H9 (cell line): ENCODE data around the gene LBHD2. TPM values are rescaled to one million over a fixed set of nuclear protein-coding genes. Genes with fewer than 3 reads are reported as not detected.
A peak's percentile ranks its signal among the peaks of the same experiment; 100 is the strongest.

Source experiments
- DNase-seq: peaks from one replicate; pipeline ENCODE4 v3.0.0-alpha.2; 2017
- H2AFZ ChIP-seq: one replicate; pipeline ENCODE4 v1.6.1; 2013; ENCODE audit warnings: mild to moderate bottlenecking, low read length, control low read depth, moderate library complexity
- H2AK5ac ChIP-seq: 2 replicates; pipeline ENCODE4 v1.6.1; 2013; ENCODE audit warnings: low read length, control low read depth, mixed read lengths; ENCODE audit not compliant: insufficient read length
- H2BK120ac ChIP-seq: one replicate; pipeline ENCODE4 v1.6.1; 2013; ENCODE audit warnings: low read depth, mild to moderate bottlenecking, low read length, control low read depth, inconsistent platforms; ENCODE audit not compliant: poor library complexity, severe bottlenecking
- H2BK12ac ChIP-seq: 2 replicates; pipeline ENCODE4 v1.6.1; 2013; ENCODE audit warnings: low read length, control low read depth, mixed read lengths, low read depth; ENCODE audit not compliant: insufficient read length
- H2BK15ac ChIP-seq: 2 replicates; pipeline ENCODE4 v1.6.1; 2013; ENCODE audit warnings: low read depth, low read length, control low read depth
- H2BK20ac ChIP-seq: one replicate; pipeline ENCODE4 v1.6.1; 2013; ENCODE audit warnings: low read depth, mild to moderate bottlenecking, low read length, control low read depth, inconsistent platforms; ENCODE audit not compliant: poor library complexity, severe bottlenecking
- H2BK5ac ChIP-seq: 2 replicates; pipeline ENCODE4 v1.6.1; 2013; ENCODE audit warnings: low read length, control low read depth, mixed read lengths; ENCODE audit not compliant: insufficient read length
- H3K14ac ChIP-seq: 2 replicates; pipeline ENCODE4 v1.6.1; 2013; ENCODE audit warnings: low read length, control low read depth; ENCODE audit not compliant: insufficient read depth
- H3K18ac ChIP-seq: 2 replicates; pipeline ENCODE4 v1.6.1; 2013; ENCODE audit warnings: low read depth, mild to moderate bottlenecking, mixed read lengths, low read length, control low read depth; ENCODE audit not compliant: insufficient read length
- H3K23ac ChIP-seq: 2 replicates; pipeline ENCODE4 v1.6.1; 2013; ENCODE audit warnings: low read length, control low read depth, mixed read lengths, low read depth; ENCODE audit not compliant: insufficient read length
- H3K23me2 ChIP-seq: 2 replicates; pipeline ENCODE4 v1.6.1; 2013; ENCODE audit warnings: low read depth, mild to moderate bottlenecking, mixed read lengths, low read length, control low read depth; ENCODE audit not compliant: insufficient read length, poor library complexity, severe bottlenecking
- H3K27ac ChIP-seq: 2 replicates; pipeline ENCODE4 v1.5.1; 2013; ENCODE audit warnings: low read length, control low read depth, mixed read lengths, low read depth; ENCODE audit not compliant: insufficient read length
- H3K27me3 ChIP-seq: 2 replicates; pipeline ENCODE4 v1.6.1; 2013; ENCODE audit warnings: low read length, control low read depth, inconsistent platforms; ENCODE audit not compliant: insufficient read depth
- H3K4ac ChIP-seq: 2 replicates; pipeline ENCODE4 v1.6.1; 2013; ENCODE audit warnings: low read depth, mild to moderate bottlenecking, control low read depth, inconsistent platforms, low read length, moderate library complexity
- H3K4me1 ChIP-seq: 2 replicates; pipeline ENCODE4 v1.6.1; 2013; ENCODE audit warnings: low read length, control low read depth, inconsistent platforms; ENCODE audit not compliant: insufficient read depth
- H3K4me2 ChIP-seq: 2 replicates; pipeline ENCODE4 v1.6.1; 2013; ENCODE audit warnings: low read length, control low read depth, mixed read lengths; ENCODE audit not compliant: insufficient read length, insufficient read depth
- H3K56ac ChIP-seq: 2 replicates; pipeline ENCODE4 v1.6.1; 2013; ENCODE audit warnings: low read depth, mild to moderate bottlenecking, mixed read lengths, low read length, control low read depth; ENCODE audit not compliant: insufficient read length
- H3K79me1 ChIP-seq: 2 replicates; pipeline ENCODE4 v1.6.1; 2013; ENCODE audit warnings: low read depth, mild to moderate bottlenecking, moderate library complexity, low read length, control low read depth, inconsistent platforms; ENCODE audit not compliant: insufficient read depth, poor library complexity, severe bottlenecking
- H3K79me2 ChIP-seq: 2 replicates; pipeline ENCODE4 v1.6.1; 2013; ENCODE audit warnings: low read length, control low read depth, inconsistent platforms; ENCODE audit not compliant: insufficient read depth
- H3K9ac ChIP-seq: 2 replicates; pipeline ENCODE4 v1.6.1; 2013; ENCODE audit warnings: low read length, control low read depth, mixed read lengths; ENCODE audit not compliant: insufficient read length; ENCODE audit errors: extremely low read depth
- H3K9me3 ChIP-seq: one replicate; pipeline ENCODE4 v1.6.1; 2013; ENCODE audit warnings: low read depth, low read length, inconsistent platforms; ENCODE audit not compliant: control insufficient read depth
- H3T11ph ChIP-seq: one replicate; pipeline ENCODE4 v1.6.1; 2013; ENCODE audit warnings: mild to moderate bottlenecking, low read length, control low read depth, inconsistent platforms
- H4K20me1 ChIP-seq: one replicate; pipeline ENCODE4 v1.6.1; 2013; ENCODE audit not compliant: control insufficient read depth, insufficient read length, insufficient read depth
- H4K5ac ChIP-seq: 2 replicates; pipeline ENCODE4 v1.6.1; 2013; ENCODE audit warnings: low read depth, mild to moderate bottlenecking, mixed read lengths, low read length, control low read depth; ENCODE audit not compliant: insufficient read length
- H4K8ac ChIP-seq: replicated peaks from 2 replicates; pipeline ENCODE4 v1.6.1; 2013; ENCODE audit warnings: low read length, control low read depth, mixed read lengths, low read depth; ENCODE audit not compliant: insufficient read length
- H4K91ac ChIP-seq: 2 replicates; pipeline ENCODE4 v1.6.1; 2013; ENCODE audit warnings: low read depth, mild to moderate bottlenecking, moderate library complexity, mixed read lengths, low read length, control low read depth; ENCODE audit not compliant: insufficient read length
- H3K27ac Mint-ChIP-seq, 3 experiments: 2 replicates in 2 of 3; 3 replicates in 1 of 3; pipeline ENCODE4 v1.8.0; 2020 to 2021; ENCODE audit warnings: mixed read lengths in 3 of 3, mild to moderate bottlenecking in 1 of 3, moderate library complexity in 1 of 3
- H3K27me3 Mint-ChIP-seq: 2 replicates; pipeline ENCODE4 v1.8.0; 2021; ENCODE audit warnings: low read depth, mild to moderate bottlenecking, moderate library complexity, mixed read lengths
- H3K36me3 Mint-ChIP-seq, 3 experiments: 2 replicates in 2 of 3; 3 replicates in 1 of 3; pipeline ENCODE4 v1.8.0; 2020 to 2021; ENCODE audit warnings: low read depth in 3 of 3, mixed read lengths in 3 of 3; ENCODE audit not compliant: insufficient read depth in 1 of 3
- H3K4me1 Mint-ChIP-seq, 2 experiments: 2 replicates each; pipeline ENCODE4 v1.8.0; 2020; ENCODE audit warnings: mixed read lengths in 2 of 2
- H3K4me3 Mint-ChIP-seq, 2 experiments: 2 replicates in 1 of 2; 3 replicates in 1 of 2; pipeline ENCODE4 v1.8.0; 2020 to 2021; ENCODE audit warnings: mild to moderate bottlenecking in 2 of 2, mixed read lengths in 2 of 2, moderate library complexity in 1 of 2
- H3K9me3 Mint-ChIP-seq, 2 experiments: 2 replicates in 1 of 2; 3 replicates in 1 of 2; pipeline ENCODE4 v1.8.0; 2020; ENCODE audit warnings: mild to moderate bottlenecking in 2 of 2, mixed read lengths in 2 of 2, moderate library complexity in 1 of 2
- CTCF ChIP-seq: fragments of 200-600 bp; sonication (generic); conservative IDR thresholded peaks from 3 replicates; pipeline ENCODE4 v1.8.0; 2021; ENCODE audit warnings: antibody characterized with exemption, mild to moderate bottlenecking
- WGBS: extraction: QIAGEN DNeasy Blood & Tissue Kit; methylation state at CpG from one replicate; pipeline ENCODE4 v1.1.7; 2013; ENCODE audit warnings: missing lambda C conversion rate, low lambda C conversion rate, mixed read lengths; ENCODE audit not compliant: insufficient read length; ENCODE audit errors: extremely low coverage; 5-methylcytosine and 5-hydroxymethylcytosine counted together
- total RNA-seq: library from RNA; stranded (reverse); gene quantifications from 2 replicates; pipeline ENCODE4 v1.2.1, GENCODE V29; 2021

Gene LBHD2
- total RNA-seq, 1 experiment from 2014 or later = not detected

GRCh38 chr14:103107941-103108748 is 24.1 kb downstream of the LBHD2 start:
- Histone ChIP-seq H3K4ac (no peak overlapping the region), H3K18ac (peak overlapping the region; percentile 11), H2AFZ (no peak overlapping the region), H2AK5ac (no peak overlapping the region), H3K79me1 (no peaks in the 10 kb centered on the region), H3K23ac (no peak overlapping the region), H2BK5ac (no peak overlapping the region), H3K4me1 (peaks cover 6% of the 10 kb centered on the region), H3K79me2 (no peaks in the 10 kb centered on the region), H4K8ac (no peak overlapping the region), H3K14ac (no peak overlapping the region), H2BK120ac (no peak overlapping the region), H3T11ph (no peak overlapping the region), H3K4me2 (no peak overlapping the region), H2BK20ac (no peak overlapping the region), H4K20me1 (no peaks in the 10 kb centered on the region), H4K5ac (no peak overlapping the region), H3K23me2 (peaks cover 4% of the 10 kb centered on the region), H2BK12ac (no peak overlapping the region), H3K9me3 (no peaks in the 10 kb centered on the region), H4K91ac (no peak overlapping the region), H2BK15ac (no peak overlapping the region), H3K56ac (no peak overlapping the region), H3K9ac (no peak overlapping the region), H3K27me3 (no peaks in the 10 kb centered on the region), H3K27ac (no peak overlapping the region)
- no CpG with 5 or more reads among the region's 28 CpGs for WGBS
- no peaks in the 10 kb centered on the region for H3K9me3 Mint-ChIP-seq
- no peak overlapping the region; a peak in 1 of 7 replicates for H3K27ac Mint-ChIP-seq
- no peaks in the 10 kb centered on the region; a peak in 1 of 7 replicates for H3K36me3 Mint-ChIP-seq
- no peak for DNase-seq
- H3K4me3 Mint-ChIP-seq = no peak overlapping the region; a peak in 1 of 5 replicates
- H3K4me1 Mint-ChIP-seq = peaks cover 32 to 51% of the 10 kb centered on the region in 2 experiments
- H3K27me3 Mint-ChIP-seq = peaks cover 36% of the 10 kb centered on the region
- no peak for TF ChIP-seq CTCF
